GM19324 (cell line): Measurements from ENCODE around the gene PHACTR3.

ENCODE experiments used
- ATAC-seq: cut with Tn5 transposase; IDR thresholded peaks from one replicate; pipeline ENCODE4 v1.9.1; 2021; ENCODE audit warnings: mild to moderate bottlenecking, moderate library complexity; ENCODE audit not compliant: unreplicated experiment, low FRiP score

Gene PHACTR3

GRCh38 chr20:59743767-59744485 lies 139.6 kb downstream of the PHACTR3 start:
- ATAC-seq, result no peak

- ATAC-seq, result no peak
These were observed 140.4 kb downstream of the PHACTR3 start for GRCh38 chr20:59744756-59745155.

GRCh38 chr20:59745201-59745600 lies 140.9 kb downstream of the PHACTR3 start:
- no peak for ATAC-seq

DNA sequence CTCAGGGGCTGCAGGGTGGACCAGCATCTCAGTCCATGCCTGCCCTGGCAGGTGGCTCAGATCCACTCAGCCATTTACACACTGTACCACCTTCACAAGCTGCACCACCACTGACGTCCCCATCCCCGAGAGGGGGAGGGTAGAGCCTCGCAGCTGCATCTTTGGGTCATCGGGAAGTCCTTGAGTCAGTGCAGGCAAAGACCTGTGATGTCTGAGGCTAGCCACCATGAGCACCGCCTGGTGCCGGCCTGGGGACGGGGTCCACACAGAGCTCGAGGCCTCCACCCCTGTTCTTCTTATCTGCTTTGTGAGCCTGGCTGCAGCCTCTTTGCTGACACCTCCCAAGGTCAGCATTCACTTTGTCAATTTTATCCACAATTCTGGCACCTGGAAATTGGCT lies 141.4 kb downstream of the PHACTR3 start:
- ATAC-seq, result no peak

GRCh38 chr20:59746155-59746554 lies 141.8 kb downstream of the PHACTR3 start:
- ATAC-seq, result no peak

- ATAC-seq, result no peak
These were observed 143.6 kb downstream of the PHACTR3 start for GRCh38 chr20:59747671-59748515.

DNA sequence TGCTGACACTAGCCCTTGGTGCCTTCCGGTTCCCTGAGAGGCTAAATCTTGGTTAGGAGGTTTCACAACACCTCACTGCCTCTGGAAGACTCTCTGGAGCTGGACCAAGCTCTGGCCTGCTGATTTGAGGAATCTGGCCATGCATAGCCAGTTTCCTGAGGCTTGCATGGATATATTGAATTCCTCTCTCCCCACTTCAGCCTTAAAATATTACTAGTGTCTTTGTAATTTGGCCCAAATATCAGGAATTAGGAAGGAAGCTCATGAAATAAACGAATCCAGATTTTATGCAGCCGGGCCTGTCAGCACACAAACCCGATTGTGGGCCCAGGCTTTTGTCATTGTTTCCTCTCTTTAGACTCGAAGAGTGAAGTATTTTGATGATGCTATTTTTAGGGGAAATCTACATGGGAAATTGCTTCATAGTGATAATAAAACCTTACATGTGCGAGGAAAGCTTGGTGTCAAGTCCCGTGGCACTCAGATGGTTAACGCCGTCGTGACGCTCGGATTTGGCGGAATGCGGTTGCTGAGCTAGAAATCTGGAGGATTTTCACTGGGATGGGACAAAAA lies 144.4 kb downstream of the PHACTR3 start:
- ATAC-seq, result no peak

GRCh38 chr20:59749301-59749700 lies 145.0 kb downstream of the PHACTR3 start:
- ATAC-seq, result no peak

GRCh38 chr20:59750209-59750840 lies 146.0 kb downstream of the PHACTR3 start:
- ATAC-seq, result no peak

- peak; percentile 49 for ATAC-seq
These were observed 146.9 kb downstream of the PHACTR3 start for GRCh38 chr20:59751075-59751711.

DNA sequence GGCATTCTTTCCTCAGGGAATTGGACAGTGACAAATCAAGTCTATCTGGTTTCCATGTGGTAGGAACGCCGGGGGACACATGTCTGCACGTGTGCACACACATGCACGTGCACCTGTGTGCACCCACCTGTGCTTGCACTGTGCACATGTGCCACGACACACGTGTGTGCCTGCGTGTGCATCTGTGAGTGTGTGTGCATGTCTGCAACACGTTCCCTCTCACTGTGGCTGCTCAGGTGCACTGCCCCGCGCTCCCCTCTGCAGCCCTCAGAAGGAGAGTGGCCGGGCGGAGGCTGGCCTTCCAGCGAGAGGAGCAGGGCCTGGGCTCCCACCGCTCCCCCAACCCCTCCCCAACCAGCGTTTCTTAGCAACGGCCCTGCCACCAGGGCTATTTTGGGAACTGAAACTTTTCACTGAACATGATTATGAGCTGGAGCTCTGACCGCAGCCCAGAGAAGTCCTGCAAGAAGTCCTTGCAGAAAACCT lies 147.8 kb downstream of the PHACTR3 start:
- ATAC-seq, result peak; percentile 79

DNA sequence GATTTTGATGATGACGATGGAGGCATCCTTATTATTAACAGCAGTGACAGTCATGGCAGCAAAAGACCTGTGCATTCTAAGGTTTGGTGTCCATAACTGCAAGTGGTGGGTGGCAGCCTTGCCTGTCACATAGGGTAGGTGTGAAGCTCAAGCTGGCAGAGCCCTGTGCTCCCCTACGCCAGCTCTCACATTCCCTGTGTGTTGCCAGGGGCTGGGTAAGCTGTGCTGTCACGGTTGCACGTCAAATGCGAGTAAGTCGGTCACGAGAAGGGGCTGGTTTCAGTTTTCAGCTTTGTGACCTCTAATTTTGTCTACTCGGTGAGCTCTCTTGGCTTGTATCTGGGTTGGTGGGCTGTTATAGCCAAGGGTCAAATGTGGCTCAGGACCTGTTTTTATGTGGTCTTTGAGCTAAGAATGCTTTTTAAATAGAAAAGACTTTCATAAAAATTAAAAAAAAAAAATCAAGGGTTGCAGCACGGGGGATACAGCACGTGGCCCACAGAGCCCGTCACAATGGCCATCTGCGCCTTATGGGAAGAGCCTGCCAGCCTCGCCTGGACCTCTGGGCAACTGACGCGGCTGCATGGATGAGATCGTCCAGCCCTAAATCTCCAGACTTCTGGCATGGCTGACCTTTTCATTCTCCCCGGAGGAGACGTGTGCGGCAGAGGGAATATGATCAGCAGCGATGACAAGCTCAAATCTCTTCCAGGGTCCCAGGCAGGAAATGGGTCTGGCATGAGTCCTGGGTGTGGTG lies 148.5 kb downstream of the PHACTR3 start:
- ATAC-seq, result peak; percentile 43

- ATAC-seq, result no peak
These were observed 149.5 kb downstream of the PHACTR3 start for GRCh38 chr20:59753836-59754235.

- no peak for ATAC-seq
These were observed 150.2 kb downstream of the PHACTR3 start for GRCh38 chr20:59754551-59754950.

DNA sequence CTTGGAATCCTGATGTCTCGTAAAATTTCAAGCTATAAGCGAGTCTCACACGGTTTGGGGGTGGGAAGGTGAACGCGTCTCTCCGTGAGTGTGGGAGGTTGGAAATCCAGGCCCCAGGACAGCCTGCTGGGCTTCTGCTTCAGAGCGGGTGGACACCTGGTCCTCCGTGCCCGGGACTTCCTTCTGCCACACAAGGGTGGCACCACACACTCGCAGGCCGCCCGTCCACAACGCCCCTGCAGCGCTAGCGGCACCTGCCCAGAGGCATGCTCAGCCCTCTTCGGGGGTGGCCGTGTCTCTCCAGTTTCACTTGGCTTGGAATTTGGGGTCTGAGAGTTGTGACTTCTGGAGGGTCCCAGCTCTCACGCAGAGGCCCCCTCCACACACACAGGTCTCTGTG lies 151.9 kb downstream of the PHACTR3 start:
- ATAC-seq, result no peak

DNA sequence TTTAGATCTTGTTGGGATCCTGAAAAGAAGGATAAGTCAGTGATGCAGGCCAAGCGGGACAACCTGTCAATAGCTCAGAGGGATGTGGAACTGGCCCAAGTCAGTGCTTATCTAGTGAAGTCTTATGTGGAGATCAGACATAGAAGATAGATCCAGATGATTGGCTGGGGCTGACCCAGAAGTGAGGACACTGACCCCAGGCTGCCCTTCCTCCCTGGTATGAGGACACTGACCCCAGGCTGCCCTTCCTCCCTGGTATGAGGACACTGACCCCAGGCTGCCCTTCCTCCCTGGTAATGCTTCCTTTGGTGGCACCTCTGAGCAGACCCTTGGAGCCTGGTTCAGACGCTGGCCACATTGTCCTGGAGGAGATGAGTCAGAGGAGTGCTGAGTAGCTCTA lies 159.7 kb downstream of the PHACTR3 start:
- ATAC-seq, result no peak

DNA sequence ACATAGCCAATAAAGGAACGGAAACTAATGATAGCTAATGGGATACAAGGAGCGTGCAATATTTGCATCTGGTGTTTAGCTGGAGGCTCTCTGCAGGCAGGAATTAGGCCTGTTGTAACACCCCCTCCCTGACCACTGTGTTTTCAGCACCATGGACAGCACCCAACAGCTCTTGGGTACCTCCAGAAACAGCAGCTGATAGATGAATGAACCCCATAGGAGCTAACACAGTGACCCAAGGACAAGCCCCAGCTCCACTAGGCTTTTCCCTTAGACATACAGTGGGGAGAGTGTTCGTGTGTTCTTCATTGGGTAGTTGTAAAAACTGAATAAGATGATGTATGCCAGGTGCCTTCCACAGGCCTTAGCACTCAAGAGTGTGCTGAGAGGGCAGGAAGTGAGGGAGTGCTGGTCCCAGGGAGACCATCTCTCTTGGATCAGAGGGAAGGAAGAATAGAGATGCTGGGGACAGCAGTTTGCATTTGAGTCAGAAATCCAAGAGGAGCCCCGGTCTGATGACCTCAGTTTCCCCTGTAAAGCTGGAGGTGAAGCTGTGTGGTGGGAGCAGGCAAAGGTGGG lies 161.3 kb downstream of the PHACTR3 start:
- ATAC-seq, result no peak

GRCh38 chr20:59767656-59768055 lies 163.3 kb downstream of the PHACTR3 start:
- no peak for ATAC-seq

- ATAC-seq, result no peak
These were observed 165.9 kb downstream of the PHACTR3 start for GRCh38 chr20:59770270-59770669.
